Endodermal cell (in vitro differentiated cells): ENCODE measurements around the gene NAA25. TPM values are rescaled to one million over a fixed set of nuclear protein-coding genes. Genes with fewer than 3 reads are reported as not detected.

Experiments used
- DNase-seq: peaks from one replicate; pipeline ENCODE4 v3.0.0-alpha.2; 2017
- H3K27ac ChIP-seq: 2 replicates; pipeline ENCODE4 v1.5.1; 2013; ENCODE audit warnings: mild to moderate bottlenecking, low read depth, low read length, moderate library complexity
- H3K27me3 ChIP-seq: 2 replicates; pipeline ENCODE4 v1.6.1; 2013; ENCODE audit warnings: mild to moderate bottlenecking, low read length, moderate library complexity; ENCODE audit not compliant: insufficient read depth, control insufficient read depth, poor library complexity, severe bottlenecking
- H3K36me3 ChIP-seq: 2 replicates; pipeline ENCODE4 v1.7.0; 2013; ENCODE audit warnings: mild to moderate bottlenecking, low read length, moderate library complexity; ENCODE audit not compliant: control insufficient read depth, insufficient read depth
- H3K4me1 ChIP-seq: one replicate; pipeline ENCODE4 v1.7.0; 2013; ENCODE audit warnings: low read length; ENCODE audit not compliant: control insufficient read depth, insufficient read depth
- H3K4me3 ChIP-seq: 2 replicates; pipeline ENCODE4 v1.5.1; 2013; ENCODE audit warnings: mild to moderate bottlenecking, low read length, moderate library complexity
- H3K9ac ChIP-seq: 2 replicates; pipeline ENCODE4 v1.6.1; 2013; ENCODE audit warnings: mild to moderate bottlenecking, low read length, moderate library complexity; ENCODE audit not compliant: poor library complexity, severe bottlenecking; ENCODE audit errors: extremely low read depth
- H3K9me3 ChIP-seq: 2 replicates; pipeline ENCODE4 v1.6.1; 2013; ENCODE audit warnings: mild to moderate bottlenecking, low read length, moderate library complexity; ENCODE audit not compliant: control insufficient read depth
- H3K27ac Mint-ChIP-seq: 2 replicates; pipeline ENCODE4 v1.8.0; 2020; ENCODE audit warnings: mixed read lengths
- H3K27me3 Mint-ChIP-seq: 2 replicates; pipeline ENCODE4 v1.8.0; 2021; ENCODE audit warnings: mild to moderate bottlenecking, mixed read lengths; ENCODE audit not compliant: insufficient read depth
- H3K36me3 Mint-ChIP-seq: 2 replicates; pipeline ENCODE4 v1.8.0; 2020; ENCODE audit warnings: low read depth, mixed read lengths
- H3K4me1 Mint-ChIP-seq: 2 replicates; pipeline ENCODE4 v1.8.0; 2020; ENCODE audit warnings: mixed read lengths
- H3K4me3 Mint-ChIP-seq: 2 replicates; pipeline ENCODE4 v1.8.0; 2020; ENCODE audit warnings: mild to moderate bottlenecking, moderate library complexity, mixed read lengths
- H3K9me3 Mint-ChIP-seq: 2 replicates; pipeline ENCODE4 v1.8.0; 2020; ENCODE audit warnings: mild to moderate bottlenecking, mixed read lengths
- CTCF ChIP-seq: fragments of 200-600 bp; sonication (generic); conservative IDR thresholded peaks from 2 replicates; pipeline ENCODE4 v1.5.0; 2021; ENCODE audit warnings: antibody characterized with exemption, mild to moderate bottlenecking
- WGBS, 2 experiments: methylation state at CpG; one replicate each; pipeline versions ENCODE4 v1.1.5 to v1.1.7; 2013; ENCODE audit warnings: missing lambda C conversion rate in 2 of 2, mixed read lengths in 1 of 2; ENCODE audit not compliant: insufficient coverage in 1 of 2, insufficient read length in 1 of 2; 5-methylcytosine and 5-hydroxymethylcytosine counted together
- microRNA-seq: library from miRNA; unstranded; fragments of <30 nt; microRNA quantifications from one replicate; pipeline ENCODE4 v1.2.0, GENCODE V29; 2020; ENCODE audit warnings: borderline microRNAs expressed
- total RNA-seq, 2 donors: library from RNA; stranded (reverse); fragmentation: NEBNext Ultra II Directional in 1 of 2; extraction: Animal tissue kit (Norgen Biotek cat#: 25700) in 1 of 2; gene quantifications; 2 replicates in 1 of 2; 3 replicates in 1 of 2; pipeline ENCODE4 v1.2.1, GENCODE V29; 2021

NAA25 gene
- total RNA-seq, 2 donors from 2014 or later = 34.2 to 36.3 TPM

- H3K4me1 Mint-ChIP-seq = peaks cover under 1% of the 10 kb centered on the region
- H3K4me1 ChIP-seq = no peaks in the 10 kb centered on the region
- no peak overlapping the region for H3K4me3 Mint-ChIP-seq
- H3K27ac ChIP-seq = no peak overlapping the region
- WGBS, 2 experiments = 83 to 96% methylated on average over 1 to 4 of the region's 5 CpGs
- TF ChIP-seq CTCF = no peak
- no peaks in the 10 kb centered on the region for H3K36me3 ChIP-seq
- DNase-seq = no peak
- no peaks in the 10 kb centered on the region for H3K27me3 Mint-ChIP-seq
- H3K27ac Mint-ChIP-seq = no peak overlapping the region
- H3K9ac ChIP-seq = no peak overlapping the region
- H3K9me3 Mint-ChIP-seq = no peaks in the 10 kb centered on the region
- H3K36me3 Mint-ChIP-seq = peaks cover 5% of the 10 kb centered on the region
- H3K27me3 ChIP-seq = no peaks in the 10 kb centered on the region
- no peak overlapping the region for H3K4me3 ChIP-seq
- no peaks in the 10 kb centered on the region for H3K9me3 ChIP-seq
Measured at GRCh38 chr12:111980598-111980997, 128.0 kb downstream of the NAA25 start.

DNA sequence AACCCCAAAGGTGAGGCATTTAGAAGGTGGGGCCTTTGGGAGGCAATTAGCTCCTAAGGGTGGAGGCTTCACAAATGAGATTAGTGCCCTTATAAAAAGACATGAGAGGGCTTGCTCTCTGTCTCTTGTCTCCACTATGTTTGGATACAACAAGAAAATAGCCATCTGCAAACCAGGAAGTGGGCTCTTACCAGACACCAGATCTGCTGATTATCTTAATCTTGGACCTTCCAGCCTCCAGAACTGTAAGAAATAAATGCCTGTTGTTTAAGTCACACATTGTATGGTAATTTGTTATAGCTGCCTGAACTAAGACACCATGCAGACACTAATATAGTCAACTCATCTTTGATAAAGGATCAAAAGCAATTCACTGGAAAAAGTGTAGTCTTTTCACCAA lies 130.0 kb downstream of the NAA25 start:
- no peak overlapping the region for H3K27ac Mint-ChIP-seq
- no peaks in the 10 kb centered on the region for H3K9me3 Mint-ChIP-seq
- H3K27me3 ChIP-seq = no peaks in the 10 kb centered on the region
- H3K36me3 ChIP-seq = no peaks in the 10 kb centered on the region
- peaks cover 5% of the 10 kb centered on the region for H3K36me3 Mint-ChIP-seq
- H3K4me3 ChIP-seq = no peak overlapping the region
- no peaks in the 10 kb centered on the region for H3K4me1 ChIP-seq
- no peak overlapping the region for H3K27ac ChIP-seq
- peaks cover 5% of the 10 kb centered on the region for H3K4me1 Mint-ChIP-seq
- DNase-seq = no peak
- peaks cover 2% of the 10 kb centered on the region for H3K9me3 ChIP-seq
- H3K4me3 Mint-ChIP-seq = no peak overlapping the region
- H3K9ac ChIP-seq = no peak overlapping the region
- no peak for TF ChIP-seq CTCF
- no peaks in the 10 kb centered on the region for H3K27me3 Mint-ChIP-seq

- no peak for TF ChIP-seq CTCF
- H3K9me3 Mint-ChIP-seq = peaks cover 6% of the 10 kb centered on the region
- no peak overlapping the region for H3K4me3 Mint-ChIP-seq
- H3K4me1 Mint-ChIP-seq = peaks cover 5% of the 10 kb centered on the region
- H3K36me3 ChIP-seq = no peaks in the 10 kb centered on the region
- H3K36me3 Mint-ChIP-seq = peaks cover 9% of the 10 kb centered on the region
- no peak for DNase-seq
- no peak overlapping the region for H3K27ac ChIP-seq
- H3K4me3 ChIP-seq = no peak overlapping the region
- H3K27ac Mint-ChIP-seq = no peak overlapping the region
- no peaks in the 10 kb centered on the region for H3K27me3 Mint-ChIP-seq
- peaks cover 19% of the 10 kb centered on the region for H3K9me3 ChIP-seq
- no peaks in the 10 kb centered on the region for H3K4me1 ChIP-seq
- no peak overlapping the region for H3K9ac ChIP-seq
- no peaks in the 10 kb centered on the region for H3K27me3 ChIP-seq
Measured at GRCh38 chr12:111976860-111977259, 131.7 kb downstream of the NAA25 start.

Small RNAs within 50 kb of the gene (microRNA-seq; reads per million reads assigned to microRNA genes)
- not detected for gene MIR3657

Other genes starting within 250 kb of the NAA25 start
- gene TMEM116, start 95.6 kb downstream of the NAA25 start, total RNA-seq = 10 to 100 TPM; 13.1 to 17.0 TPM
- 100 to 1,000 TPM; 152 to 183 TPM for gene ERP29, start 95.4 kb downstream of the NAA25 start, total RNA-seq
- 10 to 100 TPM; 25.2 to 28.9 TPM for gene TRAFD1, start 16.8 kb upstream of the NAA25 start, total RNA-seq